Dedifferentiated amniotic fluid mesenchymal stem cell (primary cell): ENCODE data around the gene CABP5.

ENCODE experiments used
- DNase-seq: peaks from one replicate; pipeline ENCODE4 v3.0.0-alpha.2; 2016; ENCODE audit errors: extremely low spot score

CABP5 gene

GRCh38 chr19:48030073-48030472 is 13.8 kb downstream of the CABP5 start:
- DNase-seq: no peak

- DNase-seq: no peak
Observed at GRCh38 chr19:48029431-48029830, 14.4 kb downstream of the CABP5 start.

- no peak for DNase-seq
Observed at GRCh38 chr19:48025480-48025879, 18.4 kb downstream of the CABP5 start.

GRCh38 chr19:48023518-48023917 is 20.4 kb downstream of the CABP5 start:
- no peak for DNase-seq

- no peak for DNase-seq
Observed at GRCh38 chr19:48023011-48023410, 20.9 kb downstream of the CABP5 start.

- DNase-seq: no peak
Observed at GRCh38 chr19:48020686-48021085, 23.2 kb downstream of the CABP5 start.

- DNase-seq: no peak
Observed at GRCh38 chr19:48010932-48011758, 32.7 kb downstream of the CABP5 start.

GRCh38 chr19:48006762-48007161 is 37.1 kb downstream of the CABP5 start:
- no peak for DNase-seq

GRCh38 chr19:48004236-48004635 is 39.6 kb downstream of the CABP5 start:
- no peak for DNase-seq

- no peak for DNase-seq
Observed at GRCh38 chr19:48000846-48001245, 43.0 kb downstream of the CABP5 start.

GRCh38 chr19:47998800-47999199 is 45.1 kb downstream of the CABP5 start:
- DNase-seq: no peak

- DNase-seq: no peak
Observed at GRCh38 chr19:47996230-47996727, 47.6 kb downstream of the CABP5 start.

- no peak for DNase-seq
Observed at GRCh38 chr19:47994209-47994802, 49.6 kb downstream of the CABP5 start, which contains the start of gene ELSPBP1. TSS of gene ELSPBP1 (plus strand) at chr19:47994632. CDS start at chr19:48008668, 14,036 bp downstream.

GRCh38 chr19:47992070-47992469 is 51.8 kb downstream of the CABP5 start, which contains the start of gene BSPH1:
TSS of gene BSPH1 (minus strand) at chr19:47992170. CDS start at chr19:47992081, 89 bp downstream.
- DNase-seq: no peak

GRCh38 chr19:47991191-47991808 is 52.6 kb downstream of the CABP5 start:
- DNase-seq: no peak
